ENCODE measurements around the gene DVL2. TPM values are rescaled to one million over a fixed set of nuclear protein-coding genes. Genes with fewer than 3 reads are reported as not detected.

Gene DVL2
- total and polyA plus RNA-seq, 7 donors: 12.0 to 56.2 (median 36.4) TPM

- no peaks in the 10 kb centered on the region for H3K9me3 ChIP-seq
- TF ChIP-seq CTCF (IDR thresholded peaks at IDR 0.05) (no peak), POLR2AphosphoS5 (IDR thresholded peaks at IDR 0.05) (peak; percentile 46 to 80 (median 71)), EP300 (IDR thresholded peaks at IDR 0.05) (peak in 1 of 4 donors; percentile 16), POLR2A (IDR thresholded peaks at IDR 0.05) (peak in 1 of 2 donors; percentile 51)
- peak; percentile 99 for DNase-seq
- H3K27ac ChIP-seq: peak within 1 kb of the TSS; percentile 97 to 99 (median 98)
- 0 to 1% methylated on average over 41 of the region's 41 CpGs for WGBS, 2 donors
- H3K4me1 ChIP-seq: peaks cover 0 to 43% (median 35%) of the 10 kb centered on the region in 4 donors
- peak within 1 kb of the TSS; percentile 79 to 99 (median 88) for H3K4me3 ChIP-seq
- intact Hi-C loops (cut with DNase I): loop anchor here (2.0 to 10.0 kb wide), 3 partner anchors 29 to 313 kb away; partner anchors contain the start of genes SENP3 and SLC2A4
- no peaks in the 10 kb centered on the region for H3K27me3 ChIP-seq
- H3K36me3 ChIP-seq: peaks cover 5 to 30% (median 22%) of the 10 kb centered on the region in 4 donors
Observed at GRCh38 chr17:7251661-7252175, 17.4 kb upstream of the DVL2 start, which contains the start of gene CTDNEP1. Gene CTDNEP1 (minus strand): TSS chr17:7251734. CDS start chr17:7251296, 438 bp downstream.

GRCh38 chr17:7250695-7251627, 16.6 kb upstream of the DVL2 start:
- intact Hi-C loops (cut with DNase I): loop anchor here (2.0 to 10.0 kb wide), 2 partner anchors 46 to 314 kb away; partner anchors contain the start of gene SENP3
- H3K27ac ChIP-seq: peak overlapping the region; percentile 97 to 99 (median 98)
- H3K27me3 ChIP-seq: no peaks in the 10 kb centered on the region
- H3K9me3 ChIP-seq: no peaks in the 10 kb centered on the region
- peak overlapping the region; percentile 79 to 99 (median 88) for H3K4me3 ChIP-seq
- WGBS, 2 donors: 1% methylated on average over 55 of the region's 55 CpGs
- H3K4me1 ChIP-seq: peaks cover 0 to 43% (median 35%) of the 10 kb centered on the region in 4 donors
- TF ChIP-seq POLR2A (IDR thresholded peaks at IDR 0.05) (no peak), CTCF (IDR thresholded peaks at IDR 0.05) (no peak), POLR2AphosphoS5 (IDR thresholded peaks at IDR 0.05) (no peak), EP300 (IDR thresholded peaks at IDR 0.05) (no peak)
- DNase-seq: no peak
- peaks cover 8 to 30% (median 28%) of the 10 kb centered on the region in 4 donors for H3K36me3 ChIP-seq

GRCh38 chr17:7249830-7250229, 15.5 kb upstream of the DVL2 start:
- peaks cover 14 to 30% (median 23%) of the 10 kb centered on the region in 4 donors for H3K36me3 ChIP-seq
- TF ChIP-seq POLR2AphosphoS5 (IDR thresholded peaks at IDR 0.05): no peak
- no peak for TF ChIP-seq CTCF (IDR thresholded peaks at IDR 0.05)
- TF ChIP-seq EP300 (IDR thresholded peaks at IDR 0.05): no peak
- no peak for TF ChIP-seq POLR2A (IDR thresholded peaks at IDR 0.05)
- no peaks in the 10 kb centered on the region for H3K9me3 ChIP-seq
- no peak for DNase-seq
- no peaks in the 10 kb centered on the region for H3K27me3 ChIP-seq
- peak overlapping the region; percentile 79 to 99 (median 88) for H3K4me3 ChIP-seq
- H3K4me1 ChIP-seq: peaks cover 0 to 43% (median 35%) of the 10 kb centered on the region in 4 donors
- 75 to 80% methylated on average over 7 of the region's 7 CpGs for WGBS, 2 donors
- peak overlapping the region in 3 of 4 donors; percentile 97 to 99 (median 98) for H3K27ac ChIP-seq
- intact Hi-C loops (cut with DNase I): loop anchor here (2.0 to 10.0 kb wide), 2 partner anchors 47 to 315 kb away; partner anchors contain the start of gene SENP3

GRCh38 chr17:7249214-7249613, 14.9 kb upstream of the DVL2 start:
- H3K4me3 ChIP-seq: no peak overlapping the region
- peaks cover 15 to 30% (median 21%) of the 10 kb centered on the region in 4 donors for H3K36me3 ChIP-seq
- H3K27ac ChIP-seq: no peak overlapping the region
- no peaks in the 10 kb centered on the region for H3K9me3 ChIP-seq
- DNase-seq: no peak
- no peak for TF ChIP-seq EP300 (IDR thresholded peaks at IDR 0.05)
- no peak for TF ChIP-seq CTCF (IDR thresholded peaks at IDR 0.05)
- no peak for TF ChIP-seq POLR2AphosphoS5 (IDR thresholded peaks at IDR 0.05)
- no peak for TF ChIP-seq POLR2A (IDR thresholded peaks at IDR 0.05)
- WGBS, 2 donors: 90% methylated on average over 6 of the region's 6 CpGs
- H3K4me1 ChIP-seq: peaks cover 0 to 43% (median 35%) of the 10 kb centered on the region in 4 donors
- no peaks in the 10 kb centered on the region for H3K27me3 ChIP-seq
- intact Hi-C loops (cut with DNase I): no loop called here

All from sigmoid colon (tissue), 7 donors.